ENCODE results near the gene SIRT6. TPM values are rescaled to one million over a fixed set of nuclear protein-coding genes. Genes with fewer than 3 reads are reported as not detected.
A peak's percentile ranks its signal among the peaks of the same experiment; 100 is the strongest.
"Not testable (repeated sequence)": the region's sequence is repeated elsewhere in the genome, so short reads cannot be mapped to it uniquely, and the experiment has no call there.

The SIRT6 gene
- total RNA-seq, result 10 to 100 TPM; 13.0 to 21.8 TPM
- long read RNA-seq, transcript SIRT6-202 (8 exons, 1,641 nt), result major isoform, 11 of 21 reads
- long read RNA-seq, partial matches to known transcripts, result 4 of 21 reads
- long read RNA-seq, other reads (novel, unspliced or antisense), result 3 of 21 reads

GRCh38 chr19:4182084-4182810, at the start of gene SIRT6, which contains the start of gene ANKRD24:
Gene SIRT6, minus strand, starts transcription at chr19:4182563. Its CDS starts 24 bp downstream, at chr19:4182539.
Gene ANKRD24, plus strand, starts transcription at chr19:4182689. Its CDS starts 3,737 bp downstream, at chr19:4186426.
- ATAC-seq (peak; percentile 97), DNase-seq (peak; percentile 96)
- intact Hi-C loops (cut with DNase I), result loop anchor here in 1 of 2 donors (5.0 to 10.0 kb wide), 2 partner anchors 40 to 197 kb away; partner anchors contain the start of gene EEF2

- DNase-seq; intact Hi-C loops (cut with DNase I); ATAC-seq: not testable (repeated sequence)
These were observed 49.8 kb upstream of the SIRT6 start for GRCh38 chr19:4232139-4232538.

GRCh38 chr19:4231521-4231920, 49.2 kb upstream of the SIRT6 start:
- intact Hi-C loops (cut with DNase I); DNase-seq; ATAC-seq: not testable (repeated sequence)

DNA sequence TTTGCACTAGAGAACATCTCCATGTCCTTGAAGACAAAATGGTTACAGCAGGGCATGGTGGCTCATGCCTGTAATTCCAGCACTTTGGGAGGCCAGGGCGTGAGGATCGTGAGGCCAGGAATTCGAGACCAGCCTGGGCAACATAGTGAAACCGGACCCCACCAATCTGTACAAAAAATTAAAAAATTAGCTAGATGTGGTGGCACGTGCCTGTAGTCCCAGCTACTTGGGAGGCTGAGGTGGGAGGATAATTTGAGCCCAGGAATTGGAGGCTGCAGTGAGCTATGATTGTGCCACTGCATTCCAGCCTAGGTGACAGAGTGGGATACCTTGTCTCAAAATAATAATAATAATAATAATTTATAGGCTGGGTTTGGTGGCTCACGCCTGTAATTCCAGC, 47.9 kb upstream of the SIRT6 start:
- ATAC-seq; intact Hi-C loops (cut with DNase I); DNase-seq: not testable (repeated sequence)

DNA sequence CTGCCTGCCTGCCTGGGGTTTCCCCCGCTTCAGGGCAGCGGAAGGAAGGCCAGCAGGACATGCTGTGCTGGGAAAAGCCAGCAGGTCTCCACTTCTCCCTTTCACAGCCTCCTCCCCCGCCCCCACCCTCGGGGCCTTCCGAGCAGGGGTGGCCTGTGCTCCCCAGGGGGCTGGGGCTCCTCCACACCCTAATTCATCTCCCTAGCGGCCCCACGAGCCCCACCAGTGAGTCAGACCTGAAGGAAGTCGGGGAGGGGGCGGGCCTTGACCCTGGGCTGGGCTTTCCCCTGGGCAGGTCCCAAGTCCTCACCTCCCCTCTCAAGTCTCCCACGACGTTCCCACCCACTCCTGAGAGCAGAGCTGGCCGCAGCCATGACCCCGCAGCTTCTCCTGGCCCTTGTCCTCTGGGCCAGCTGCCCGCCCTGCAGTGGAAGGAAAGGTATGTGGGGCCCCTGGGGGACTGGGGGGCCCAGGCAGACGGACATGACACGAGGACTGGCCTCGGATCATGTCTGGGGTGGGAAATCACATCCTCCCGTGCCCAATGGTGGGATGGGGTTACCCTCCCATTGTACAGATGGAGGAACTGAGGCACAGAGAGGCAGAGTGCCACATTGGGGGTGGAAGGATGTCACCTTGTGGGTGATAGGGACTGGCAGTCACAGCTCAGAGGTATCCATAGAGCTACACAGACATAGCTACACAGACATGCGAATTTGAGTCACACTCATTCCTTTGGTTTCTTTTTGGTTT, 47.0 kb upstream of the SIRT6 start, which contains the start of gene EBI3:
EBI3 (plus strand) TSS at position 345 of the 753 bp plus-strand sequence; CDS start at position 373, 28 bp downstream.
- intact Hi-C loops (cut with DNase I), result no loop called here
- DNase-seq (no peak), ATAC-seq (peak; percentile 27 to 36)

GRCh38 chr19:4228765-4229178, 46.4 kb upstream of the SIRT6 start:
- intact Hi-C loops (cut with DNase I), result no loop called here
- ATAC-seq (no peak), DNase-seq (no peak)

DNA sequence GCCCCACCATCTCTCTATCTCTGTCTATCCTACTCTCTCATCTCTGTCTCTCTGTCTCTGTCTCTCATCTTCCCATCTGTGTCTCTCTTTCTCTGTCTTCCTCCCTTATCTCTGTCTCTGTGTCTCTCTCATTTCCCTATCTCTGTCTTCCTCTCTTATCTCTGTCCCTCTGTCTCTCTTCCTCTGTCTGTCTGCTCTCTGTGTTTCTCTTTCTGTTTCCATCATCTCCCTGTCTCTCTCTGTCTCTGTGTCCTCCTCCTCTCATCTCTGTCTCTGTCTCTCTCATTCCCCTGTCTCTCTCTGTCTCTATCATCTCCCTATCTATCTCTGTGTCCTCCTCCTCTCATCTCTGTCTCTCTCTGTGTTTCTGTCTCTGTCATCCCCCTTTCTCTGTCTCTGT, 45.4 kb upstream of the SIRT6 start:
- DNase-seq, result no peak
- no peak for ATAC-seq
- intact Hi-C loops (cut with DNase I), result no loop called here

- intact Hi-C loops (cut with DNase I), result no loop called here
- no peak for ATAC-seq
- no peak for DNase-seq
These were observed 43.5 kb upstream of the SIRT6 start for GRCh38 chr19:4225885-4226284.

GRCh38 chr19:4224470-4224869, 42.1 kb upstream of the SIRT6 start:
- ATAC-seq (no peak), DNase-seq (no peak)
- intact Hi-C loops (cut with DNase I), result no loop called here

GRCh38 chr19:4220188-4220587, 37.8 kb upstream of the SIRT6 start:
- intact Hi-C loops (cut with DNase I), result no loop called here
- DNase-seq, result no peak

GRCh38 chr19:4218523-4218922, 36.2 kb upstream of the SIRT6 start:
- intact Hi-C loops (cut with DNase I); DNase-seq; ATAC-seq: not testable (repeated sequence)

More at GRCh38 chr19:4220188-4220587, 37.8 kb upstream of the SIRT6 start:
- no peak for ATAC-seq

- ATAC-seq (no peak), DNase-seq (no peak)
- intact Hi-C loops (cut with DNase I), result no loop called here
These were observed 35.3 kb upstream of the SIRT6 start for GRCh38 chr19:4217429-4218264.

DNA sequence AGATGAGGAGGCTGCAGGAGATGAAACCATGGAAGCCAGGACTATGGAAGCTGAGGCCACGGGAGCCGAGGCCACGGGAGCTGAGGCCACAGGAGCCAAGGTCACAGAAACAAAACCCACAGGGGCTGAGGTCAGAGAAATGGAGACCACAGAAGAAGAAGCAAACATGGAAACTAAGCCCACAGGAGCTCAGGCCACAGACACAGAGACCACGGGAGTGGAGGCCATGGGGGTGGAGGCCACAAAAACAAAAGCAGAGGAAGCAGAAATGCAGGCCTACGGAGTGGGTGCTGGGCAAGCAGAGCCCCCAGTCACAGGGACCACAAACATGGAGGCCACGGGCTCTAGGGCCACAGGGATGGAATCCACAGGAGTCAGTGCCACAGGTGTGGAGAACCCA, 34.5 kb upstream of the SIRT6 start:
- intact Hi-C loops (cut with DNase I), result no loop called here
- no peak for DNase-seq
- no peak for ATAC-seq

DNA sequence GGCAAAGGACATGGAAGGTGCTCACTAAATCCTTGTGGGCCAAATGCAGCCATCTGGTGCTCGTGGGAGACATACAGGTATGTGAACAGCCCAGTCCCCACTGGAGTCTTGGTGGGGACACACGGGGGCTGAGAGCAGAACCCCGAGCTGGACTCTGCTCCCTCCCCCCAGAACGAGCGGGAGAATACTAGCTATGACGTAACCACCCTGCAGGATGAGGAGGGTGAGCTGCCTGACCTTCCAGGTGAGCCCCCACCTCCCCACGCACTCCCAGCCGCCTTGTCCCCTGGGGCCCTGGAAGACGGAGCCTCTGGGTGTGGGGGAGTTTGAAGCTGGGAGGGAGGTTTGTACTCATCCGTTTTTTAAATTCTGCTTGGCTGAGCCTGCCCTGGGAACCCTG, 33.4 kb upstream of the SIRT6 start:
- DNase-seq (no peak), ATAC-seq (no peak)
- intact Hi-C loops (cut with DNase I), result no loop called here

- intact Hi-C loops (cut with DNase I), result no loop called here
- ATAC-seq, result no peak
- no peak for DNase-seq
These were observed 30.8 kb upstream of the SIRT6 start for GRCh38 chr19:4213116-4213515.

- DNase-seq (no peak), ATAC-seq (no peak)
- intact Hi-C loops (cut with DNase I), result no loop called here
These were observed 27.9 kb upstream of the SIRT6 start for GRCh38 chr19:4210166-4210731.

GRCh38 chr19:4208385-4209094, 26.2 kb upstream of the SIRT6 start:
- DNase-seq, result no peak

More at GRCh38 chr19:4208385-4209094, 26.2 kb upstream of the SIRT6 start:
- intact Hi-C loops (cut with DNase I), result loop anchor here in 1 of 2 donors (10.0 kb wide), 1 partner anchor 544 kb away; no protein-coding TSS in a partner anchor
- ATAC-seq, result no peak
